HG03060 (cell line): ENCODE results near the gene C2orf42.
"Not testable (repeated sequence)": the region's sequence is repeated elsewhere in the genome, so short reads cannot be mapped to it uniquely, and the experiment has no call there.

Source experiments
- ATAC-seq: cut with Tn5 transposase; IDR thresholded peaks from one replicate; pipeline ENCODE4 v1.9.1; 2021; ENCODE audit warnings: low read depth, moderate number of reproducible peaks; ENCODE audit not compliant: unreplicated experiment

Gene C2orf42

DNA sequence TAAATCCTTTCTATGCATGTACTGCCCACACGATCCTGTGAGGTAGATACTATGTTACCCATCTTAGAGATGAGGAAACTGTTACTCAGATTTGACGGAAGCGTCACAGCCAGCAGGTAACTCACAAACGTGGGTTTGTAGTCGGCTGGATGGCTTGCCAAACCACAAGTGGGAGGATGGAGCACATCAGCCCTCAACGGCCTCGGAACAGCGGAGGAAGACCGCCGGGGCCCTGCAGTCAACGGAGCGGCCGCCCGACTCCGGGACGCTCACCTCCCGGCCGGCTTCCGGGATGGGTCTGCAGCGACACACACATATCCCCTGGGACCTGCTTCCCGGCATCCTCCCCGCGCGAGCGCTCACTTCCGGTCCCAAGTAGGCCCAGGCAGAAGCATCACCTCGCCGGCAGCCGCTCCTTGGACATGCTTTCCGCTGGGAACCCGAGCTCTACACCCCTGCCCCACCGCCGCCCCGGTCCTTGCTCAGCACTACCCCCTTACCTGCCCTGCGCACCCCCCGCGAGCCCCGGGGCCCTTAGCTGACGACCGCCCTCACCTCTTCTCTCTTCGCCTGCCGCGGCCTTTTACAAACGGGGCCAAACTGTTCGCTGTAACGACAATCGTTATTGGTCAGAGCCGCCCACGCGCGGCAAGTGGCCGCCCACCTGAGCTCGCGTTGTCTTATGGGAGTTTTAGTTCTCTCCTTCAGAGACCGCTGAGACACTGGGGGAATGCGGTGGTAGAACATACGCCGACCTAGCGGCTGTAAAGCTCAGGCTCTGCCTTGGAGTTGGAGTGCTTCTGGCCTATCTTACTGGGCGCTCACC, at the start of gene C2orf42:
Gene C2orf42, minus strand, starts transcription at position 602 of the 826 bp plus-strand sequence. CDS start 9,034 bp downstream, outside the sequence.
- peak; percentile 82 for ATAC-seq

DNA sequence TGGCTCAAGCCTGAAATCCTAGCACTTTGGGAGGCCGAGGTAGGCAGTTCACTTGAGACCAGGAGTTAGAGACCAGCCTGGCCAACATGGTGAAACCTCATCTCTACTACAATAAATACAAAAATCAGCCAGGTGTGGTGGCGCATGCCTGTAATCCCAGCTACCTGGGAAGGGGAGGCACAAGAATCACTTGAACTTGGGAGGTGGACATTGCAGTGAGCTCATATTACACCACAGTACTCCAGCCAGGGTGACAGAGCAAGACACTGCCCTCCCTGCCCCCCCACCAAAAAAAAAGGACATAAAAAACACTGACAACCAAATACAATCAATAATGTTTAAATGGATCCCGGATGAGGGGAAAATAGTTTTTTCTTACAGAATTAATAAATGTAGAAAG, 49.8 kb upstream of the C2orf42 start:
- no peak for ATAC-seq

DNA sequence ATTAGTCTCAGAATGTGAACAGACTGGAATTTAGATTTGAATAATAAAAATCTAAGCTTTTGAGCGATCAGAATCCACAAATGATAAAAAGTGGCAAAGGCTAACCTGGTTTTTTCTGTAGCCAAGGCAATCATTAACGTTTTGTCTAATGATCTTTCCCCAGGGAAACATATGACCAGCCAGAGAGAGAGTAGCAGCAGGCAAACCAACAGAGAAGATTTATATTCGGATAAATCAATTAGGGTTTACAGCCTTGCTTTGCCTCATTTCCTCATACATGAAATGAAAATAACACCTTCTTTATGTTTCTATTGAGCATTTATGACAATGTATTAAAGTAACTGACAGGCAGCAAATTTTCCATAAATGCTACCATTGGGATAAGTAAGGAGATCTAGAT, 43.1 kb upstream of the C2orf42 start:
- ATAC-seq: no peak

DNA sequence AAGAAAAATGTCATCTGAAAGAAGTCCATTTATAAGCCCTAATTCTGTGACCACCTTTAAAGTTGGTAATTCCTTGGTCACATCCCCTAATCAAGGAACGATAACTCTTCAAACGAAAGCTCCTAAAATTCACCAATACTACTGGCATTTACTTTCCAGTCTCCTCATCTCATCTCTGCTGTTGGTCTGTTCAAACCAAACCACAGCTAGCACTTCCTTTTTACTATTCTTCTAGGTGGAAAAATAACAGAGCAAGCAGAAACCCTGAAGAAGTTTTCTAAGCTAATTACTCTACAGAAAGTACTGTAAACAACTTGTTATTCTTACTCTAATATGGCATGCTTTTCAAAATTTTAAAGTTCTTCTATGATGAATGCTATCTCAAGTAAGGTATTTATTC, 36.0 kb upstream of the C2orf42 start:
- no peak for ATAC-seq

DNA sequence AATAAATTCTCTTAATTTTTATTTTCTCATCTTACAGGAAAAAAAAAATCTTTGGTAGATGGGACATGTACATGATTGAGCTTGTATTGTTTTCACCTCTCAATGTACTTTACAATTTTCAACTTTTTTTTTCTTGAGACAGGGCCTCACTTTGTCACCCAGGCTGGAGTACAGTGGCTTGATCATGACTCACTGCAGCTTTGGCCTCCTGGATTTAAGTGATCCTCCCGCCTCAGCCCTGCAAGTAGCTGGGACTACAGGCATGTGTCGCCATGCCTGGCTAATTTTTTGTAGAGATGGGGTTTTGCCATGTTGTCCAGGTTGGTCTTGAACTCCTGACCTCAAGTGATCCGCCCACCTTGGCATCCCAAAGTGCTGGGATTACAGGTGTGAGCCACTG, 32.5 kb upstream of the C2orf42 start:
- ATAC-seq: not testable (repeated sequence)

DNA sequence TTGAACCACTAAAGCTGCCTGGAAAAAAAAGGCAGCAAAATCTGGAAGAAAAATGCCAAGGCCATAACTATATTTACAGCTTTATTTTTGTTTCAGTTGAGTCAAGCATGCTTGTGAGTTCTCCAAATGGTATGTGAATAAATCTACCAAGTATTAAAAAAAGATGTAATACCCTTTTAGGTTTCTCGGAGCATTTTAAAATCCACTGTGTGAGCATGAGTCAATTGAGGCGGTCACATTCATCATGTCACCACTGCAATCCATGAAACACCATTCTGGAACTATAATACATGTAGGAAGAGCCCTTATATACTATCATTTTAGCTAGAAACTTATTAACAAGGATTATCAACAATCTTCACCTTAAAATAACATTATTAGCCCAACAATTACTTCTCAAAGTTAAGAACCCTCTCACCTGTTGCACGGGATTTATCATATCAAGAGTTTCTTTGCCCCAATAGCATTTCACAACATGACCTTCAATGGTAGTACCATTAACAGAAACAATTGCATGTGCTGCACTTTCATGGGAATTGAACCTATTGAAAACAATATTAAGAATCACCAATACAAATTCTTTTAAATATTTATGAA, 24.2 kb upstream of the C2orf42 start:
- ATAC-seq: no peak

DNA sequence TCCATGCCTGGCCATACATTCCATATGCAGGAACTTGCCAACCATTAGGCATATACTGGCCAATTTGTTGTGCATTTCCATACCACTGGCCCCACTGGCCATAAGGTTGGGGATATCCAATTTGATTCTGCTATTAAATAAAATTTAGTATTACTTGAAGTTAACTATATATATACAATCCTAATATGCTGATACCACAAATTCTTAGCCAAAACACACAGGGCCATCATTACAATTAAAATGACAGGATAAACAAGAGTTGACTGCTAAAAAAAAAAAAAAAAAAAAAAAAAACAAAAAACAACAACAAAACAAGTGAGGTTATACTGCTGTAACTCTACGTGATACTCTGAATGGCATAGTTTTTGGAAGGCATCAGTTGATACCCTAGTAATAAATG, 23.5 kb upstream of the C2orf42 start:
- no peak for ATAC-seq

DNA sequence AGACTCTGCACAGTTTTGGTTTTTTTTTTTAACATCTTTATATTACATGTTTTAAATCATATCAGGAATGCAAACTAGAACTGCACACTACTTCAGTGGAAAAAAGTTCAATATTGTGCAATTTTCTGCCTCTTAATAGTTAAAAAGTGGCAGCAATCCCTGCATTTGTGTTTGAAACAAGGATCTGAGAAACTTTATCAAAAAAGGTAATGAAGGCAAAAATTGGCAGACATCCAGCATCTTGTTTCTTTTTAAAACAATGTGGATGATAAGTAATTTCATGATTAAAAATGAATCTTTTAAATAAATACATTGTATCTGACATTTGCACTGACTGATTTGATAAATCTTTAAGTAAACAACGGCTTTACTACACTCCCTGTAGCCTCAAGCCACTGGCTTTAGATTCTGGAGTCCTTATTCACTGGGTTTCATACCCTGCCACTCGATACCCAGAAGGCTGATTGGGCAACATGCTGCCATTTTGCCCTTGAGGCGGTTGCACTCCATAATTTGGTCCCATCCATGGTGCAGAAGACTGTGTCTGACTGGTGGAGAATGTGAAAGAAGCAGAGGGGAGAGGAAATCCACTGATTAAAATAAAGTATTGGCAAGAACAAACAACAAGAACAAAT, 21.6 kb upstream of the C2orf42 start:
- no peak for ATAC-seq

DNA sequence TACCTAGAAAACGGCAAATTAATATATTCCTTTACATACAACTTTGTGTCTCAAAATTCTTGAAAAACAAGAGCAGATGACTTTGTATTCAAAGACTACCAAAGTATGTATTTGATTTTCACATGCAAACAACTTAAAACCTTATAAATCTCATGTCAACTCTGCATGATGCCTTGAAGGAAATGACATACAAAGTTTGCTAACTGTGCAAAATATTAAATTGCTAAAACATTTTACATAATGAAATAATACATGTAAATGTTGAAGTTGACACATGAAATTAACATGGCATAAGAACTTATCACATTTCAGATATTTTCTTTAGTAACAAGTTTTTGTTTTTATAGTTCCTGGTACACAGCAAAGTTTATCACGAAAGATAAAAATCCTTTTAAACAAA, 20.8 kb upstream of the C2orf42 start:
- no peak for ATAC-seq

DNA sequence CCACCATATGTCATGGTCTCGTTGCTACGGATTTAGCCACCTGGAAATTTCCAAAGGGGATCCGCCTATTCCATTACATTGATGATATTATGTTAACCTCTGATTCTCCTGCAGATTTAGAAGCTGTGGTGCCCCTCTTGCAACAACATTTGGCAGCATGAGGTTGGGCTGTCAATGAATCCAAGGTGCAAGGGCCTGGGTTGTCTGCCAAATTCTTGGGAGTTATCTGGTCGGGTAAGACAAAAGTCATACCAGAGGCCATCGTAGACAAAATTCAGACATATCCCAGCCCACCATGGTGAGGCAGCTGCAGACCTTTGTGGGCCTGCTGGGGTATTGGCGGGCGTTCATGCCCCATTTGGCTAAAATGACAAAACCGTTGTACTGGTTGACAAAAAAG, 13.6 kb upstream of the C2orf42 start:
- ATAC-seq: no peak

DNA sequence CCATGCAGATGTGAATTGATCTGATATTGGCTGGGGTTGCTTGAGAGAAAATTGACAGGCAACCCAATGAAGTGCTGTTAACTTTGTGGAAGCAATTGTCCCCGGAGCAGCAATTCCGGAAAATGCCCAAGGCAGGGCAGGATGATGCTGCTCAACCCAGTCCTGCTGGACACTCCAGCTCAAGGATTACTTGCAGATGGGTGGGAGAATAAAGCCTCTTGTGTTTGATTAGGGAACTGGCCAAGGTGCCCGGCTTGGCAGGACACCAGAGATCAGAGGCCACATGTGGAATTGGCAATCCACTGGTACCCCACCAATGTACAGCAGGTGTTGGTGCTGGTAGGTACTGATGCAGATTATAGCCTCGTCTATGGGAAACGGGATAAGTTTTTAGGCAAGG, 12.3 kb upstream of the C2orf42 start:
- ATAC-seq: no peak

DNA sequence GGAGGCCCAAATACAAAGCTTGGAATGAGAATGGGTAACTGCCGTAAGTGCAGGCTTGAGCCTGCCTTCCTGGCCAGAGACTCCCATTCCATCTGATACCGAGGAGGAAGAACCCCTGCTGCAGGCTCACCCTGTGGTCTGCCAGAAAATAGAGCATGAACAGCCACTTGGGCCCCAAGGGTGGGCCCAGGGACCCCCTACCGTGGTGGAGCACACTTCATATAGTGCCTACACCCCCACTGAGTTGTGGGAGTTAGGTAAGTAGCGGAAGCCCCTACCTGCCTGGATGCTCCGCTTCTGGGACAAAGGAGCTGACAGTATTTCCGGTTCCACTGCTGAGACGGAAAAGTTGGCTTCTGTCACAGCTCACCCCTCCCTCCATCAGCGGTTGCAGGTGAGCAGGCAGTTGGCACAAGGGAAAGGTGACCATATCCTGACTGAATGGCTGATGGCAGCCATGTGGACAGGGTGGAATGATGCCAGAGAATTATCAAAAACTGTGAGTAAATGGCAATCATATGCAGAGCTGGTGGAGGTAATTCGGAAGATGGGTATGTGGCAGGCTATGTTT, 11.5 kb upstream of the C2orf42 start:
- ATAC-seq: no peak

DNA sequence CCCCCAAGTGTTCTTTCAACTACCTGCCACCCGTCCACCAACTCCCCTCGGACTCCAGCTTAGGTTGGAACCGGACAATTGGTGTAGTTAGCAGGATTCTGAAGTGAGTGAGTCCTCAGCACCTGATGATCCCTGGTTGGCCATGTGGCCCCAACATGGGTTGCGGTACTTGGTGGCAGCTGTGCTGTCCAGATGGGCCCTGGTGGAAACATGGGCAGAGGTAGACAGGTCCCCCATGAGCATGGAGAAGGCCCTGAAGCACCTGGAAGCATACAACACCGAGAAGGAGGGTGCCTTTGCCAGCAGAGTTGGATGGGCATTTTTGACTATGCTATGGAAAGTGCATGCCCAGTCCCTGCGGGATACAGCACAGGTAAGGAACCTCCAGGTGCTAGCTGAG, 11.0 kb upstream of the C2orf42 start:
- ATAC-seq: no peak

DNA sequence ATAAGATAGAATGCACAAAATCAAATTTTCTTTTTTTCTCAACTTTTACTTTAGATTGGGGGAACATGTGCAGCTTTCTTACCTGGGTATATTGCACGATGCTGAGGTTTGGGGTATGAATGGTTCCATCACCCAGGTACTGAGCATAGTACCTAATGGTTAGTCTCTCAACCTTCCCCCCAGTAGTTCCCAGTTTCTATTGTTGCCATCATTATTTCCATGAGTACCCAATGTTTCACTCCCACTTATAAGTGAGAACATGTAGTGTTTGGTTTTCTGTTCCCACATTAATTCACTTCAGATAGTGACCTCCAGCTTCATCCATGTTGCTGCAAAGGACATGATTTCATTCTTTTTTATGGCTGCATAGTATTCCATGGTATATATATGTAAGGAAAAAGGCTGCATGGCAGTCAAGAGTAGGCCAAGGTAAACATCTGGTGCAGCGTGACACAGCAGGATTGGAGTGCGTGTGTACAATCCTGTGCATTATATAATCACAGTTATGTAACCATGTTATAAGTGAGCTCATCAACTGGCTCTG, 10.5 kb upstream of the C2orf42 start:
- ATAC-seq: no peak

DNA sequence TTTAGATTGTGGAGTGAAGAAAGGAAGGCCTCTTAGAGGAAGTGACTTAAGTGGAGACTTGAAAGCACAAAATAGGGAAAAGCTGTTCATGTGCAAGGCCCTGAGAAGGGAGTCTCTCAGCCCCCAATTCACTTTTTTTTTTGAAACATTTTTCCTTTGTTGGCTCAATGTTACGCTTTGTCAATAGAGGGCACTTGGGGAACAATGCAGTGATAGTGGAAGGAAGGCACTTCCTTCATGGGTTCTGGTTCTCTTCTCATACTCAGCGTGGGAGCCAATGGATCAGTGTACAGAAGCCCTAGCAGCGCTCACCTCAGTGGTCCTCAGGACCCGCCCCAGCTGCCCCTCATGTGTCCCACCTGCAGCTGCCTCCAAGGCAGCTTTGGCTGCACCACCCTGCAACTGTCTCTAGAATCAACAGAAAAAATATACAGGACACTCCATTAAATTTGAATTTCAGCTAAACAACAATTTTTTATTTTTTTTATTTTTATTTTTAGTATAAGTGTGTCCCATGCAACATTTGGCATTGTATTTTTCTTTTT, 8.6 kb upstream of the C2orf42 start:
- ATAC-seq: no peak

DNA sequence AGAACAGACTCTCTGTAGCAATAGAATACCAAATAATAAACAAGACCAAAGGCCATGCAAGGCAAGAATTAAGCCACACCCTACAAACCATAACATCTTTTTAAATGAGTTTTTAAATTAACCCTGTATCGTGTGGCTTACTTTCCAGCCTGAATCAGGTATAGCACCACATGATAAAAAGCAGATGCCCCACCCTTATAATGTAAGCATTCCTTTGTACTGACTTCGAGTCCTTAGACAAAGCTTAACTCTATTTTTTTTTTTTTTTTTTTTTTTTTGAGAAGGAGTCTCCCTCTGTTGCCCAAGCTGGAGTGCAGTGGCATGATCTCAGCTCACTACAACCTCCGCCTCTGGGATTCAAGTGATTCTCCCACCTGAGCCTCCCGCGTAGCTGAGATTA, 1.7 kb upstream of the C2orf42 start:
- ATAC-seq: no peak

DNA sequence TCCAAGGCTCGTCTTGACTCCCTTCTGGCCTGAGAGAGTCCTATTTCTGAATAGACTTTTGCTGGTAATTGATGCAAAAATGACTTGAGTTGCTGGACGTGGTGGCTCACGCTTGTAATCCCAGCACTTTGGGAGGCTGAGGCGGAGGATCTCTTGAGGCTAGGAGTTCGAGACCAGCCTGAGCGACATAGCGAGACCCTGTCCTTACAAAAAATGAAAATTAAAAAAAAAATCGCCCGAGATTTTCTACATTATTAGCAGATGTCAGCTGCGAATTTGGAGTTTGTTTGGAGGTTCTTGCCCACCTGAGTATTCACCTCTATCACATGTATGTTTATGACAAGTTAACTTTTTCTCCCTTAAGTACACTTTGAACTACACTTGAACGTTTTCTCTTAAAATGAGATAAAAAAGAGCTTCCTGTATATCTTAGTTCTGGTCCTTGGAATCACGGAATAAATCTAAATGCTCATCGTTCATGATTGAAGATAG, 471 bp upstream of the C2orf42 start:
- ATAC-seq: no peak

DNA sequence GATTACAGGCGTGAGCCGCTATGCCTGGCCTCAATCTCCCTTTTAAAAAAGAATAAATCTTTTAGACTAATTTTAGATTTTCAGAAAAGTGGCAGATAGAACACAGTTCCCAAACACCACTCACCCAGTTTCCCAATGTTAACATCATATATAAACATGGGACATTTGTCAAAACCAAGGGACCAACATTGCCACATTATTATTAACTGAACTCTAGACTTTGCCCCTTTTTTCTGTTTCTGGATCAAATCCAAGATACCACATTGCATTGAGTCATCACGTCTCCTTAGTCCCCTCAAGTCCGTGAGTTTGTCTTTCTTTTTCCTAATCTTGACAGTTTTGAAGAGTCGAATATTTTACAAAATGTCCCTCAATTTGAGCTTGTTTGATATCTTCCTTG, 2.4 kb downstream of the C2orf42 start:
- no peak for ATAC-seq

DNA sequence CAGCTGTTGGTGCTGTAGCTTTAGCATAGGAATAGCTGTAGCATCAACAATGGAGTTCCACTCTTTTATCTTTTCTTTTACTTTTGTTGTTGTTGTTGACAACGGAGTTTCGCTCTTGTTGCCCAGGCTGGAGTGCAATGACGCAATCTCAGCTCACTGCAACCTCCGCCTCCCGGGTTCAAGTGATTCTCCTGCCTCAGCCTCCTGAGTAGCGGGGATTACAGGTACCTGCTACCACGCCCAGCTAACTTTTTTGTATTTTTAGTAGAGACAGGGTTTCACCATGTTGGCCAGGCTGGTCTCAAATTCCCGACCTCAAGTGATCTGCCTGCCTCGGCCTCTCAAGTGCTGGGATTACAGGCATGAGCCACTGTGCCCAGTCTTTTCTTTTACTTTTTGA, 3.6 kb downstream of the C2orf42 start:
- ATAC-seq: not testable (repeated sequence)

DNA sequence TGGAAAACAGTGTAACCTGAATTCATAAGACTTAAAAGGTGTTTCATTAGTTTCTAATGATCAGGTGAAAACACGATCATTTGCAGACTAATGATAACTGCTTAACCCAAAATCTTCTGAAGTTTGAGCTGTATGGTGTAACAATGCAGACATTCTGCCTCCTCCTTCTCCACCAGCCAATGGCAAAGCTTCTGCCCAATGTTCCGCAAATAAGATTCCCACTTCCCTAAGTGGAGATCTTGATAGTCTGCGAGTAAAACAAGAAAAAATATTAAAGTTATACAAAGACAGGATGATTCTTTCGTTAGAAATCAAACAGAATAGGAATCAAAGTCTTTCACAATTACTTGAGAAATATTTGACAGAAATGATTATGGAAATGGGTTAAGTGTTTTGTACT, 8.1 kb downstream of the C2orf42 start:
- no peak for ATAC-seq
